ENCODE data around the gene KRT14. TPM values are rescaled to one million over a fixed set of nuclear protein-coding genes. Genes with fewer than 3 reads are reported as not detected.

Gene KRT14
- total RNA-seq, 1 donor from 2014 or later, result 1.0 TPM

DNA sequence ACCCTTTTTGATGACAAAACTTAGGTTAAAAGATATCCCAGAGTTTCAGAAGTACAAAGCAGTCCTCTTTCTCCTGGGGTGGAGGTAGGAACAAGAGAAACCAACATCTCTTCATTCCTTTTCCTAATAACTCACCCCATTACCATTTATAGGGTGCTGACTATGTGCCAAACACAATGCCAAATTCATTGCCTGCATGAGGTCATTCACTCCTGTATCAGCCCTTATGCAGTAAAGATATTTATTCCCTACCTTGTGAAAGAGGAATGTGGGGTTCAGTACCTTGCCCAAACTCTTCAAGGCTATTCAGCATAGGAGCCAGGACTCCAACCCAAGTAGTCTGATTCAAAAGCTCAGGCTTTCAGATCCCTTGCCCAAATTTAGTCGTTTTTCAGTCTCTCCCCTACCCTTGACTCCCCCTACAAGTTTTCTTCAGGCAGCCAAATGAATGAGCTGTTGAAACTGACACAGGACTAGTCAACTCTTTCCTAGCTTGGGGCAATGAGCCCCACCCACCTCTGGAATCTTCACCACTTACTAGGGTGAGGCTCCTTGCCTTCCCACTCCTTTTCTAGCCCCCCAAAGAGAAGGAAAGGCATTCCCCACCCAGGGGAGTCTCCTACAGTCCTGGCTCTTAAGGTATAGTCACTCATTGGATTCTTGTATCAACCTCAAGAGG, 5.9 kb downstream of the KRT14 start:
- no peak overlapping the region for H3K4me2 ChIP-seq (ENCODE audit: low read length)
- FAIRE-seq (no peak), DNase-seq (ENCODE audit: low read depth) (no peak)
- no peaks in the 10 kb centered on the region for H3K4me1 ChIP-seq (ENCODE audit: insufficient read depth, low read length)
- Mint-ChIP-seq H3K9me3 (ENCODE audit: unreplicated experiment) (peaks cover 6% of the 10 kb centered on the region), H3K36me3 (ENCODE audit: low read depth, unreplicated experiment) (no peaks in the 10 kb centered on the region), H3K4me3 (ENCODE audit: unreplicated experiment) (no peak overlapping the region), H3K4me1 (ENCODE audit: low read depth, unreplicated experiment) (no peaks in the 10 kb centered on the region), H3K27me3 (ENCODE audit: low read depth, unreplicated experiment) (peaks cover 49% of the 10 kb centered on the region), H3K27ac (ENCODE audit: unreplicated experiment) (no peak overlapping the region)
- no peak overlapping the region for H3K4me3 ChIP-seq (ENCODE audit: insufficient read depth, low read depth, low read length)
- H3K9me3 ChIP-seq (ENCODE audit: insufficient read depth, low read depth, low read length), result no peaks in the 10 kb centered on the region
- no peak overlapping the region for H3K27ac ChIP-seq (ENCODE audit: low read depth, low read length)
- no peaks in the 10 kb centered on the region for H3K36me3 ChIP-seq (ENCODE audit: insufficient read depth, low read length)
- peaks cover 2% of the 10 kb centered on the region for H3K27me3 ChIP-seq (ENCODE audit: insufficient read depth, low read length)
- no peak overlapping the region for H3K9ac ChIP-seq (ENCODE audit: low read length)
- H2AFZ ChIP-seq (ENCODE audit: low read depth, low read length), result no peak overlapping the region
- TF ChIP-seq EZH2 (IDR thresholded peaks at IDR 0.05; ENCODE audit: insufficient read depth, low read length), result no peak
- TF ChIP-seq, protein P1, sequence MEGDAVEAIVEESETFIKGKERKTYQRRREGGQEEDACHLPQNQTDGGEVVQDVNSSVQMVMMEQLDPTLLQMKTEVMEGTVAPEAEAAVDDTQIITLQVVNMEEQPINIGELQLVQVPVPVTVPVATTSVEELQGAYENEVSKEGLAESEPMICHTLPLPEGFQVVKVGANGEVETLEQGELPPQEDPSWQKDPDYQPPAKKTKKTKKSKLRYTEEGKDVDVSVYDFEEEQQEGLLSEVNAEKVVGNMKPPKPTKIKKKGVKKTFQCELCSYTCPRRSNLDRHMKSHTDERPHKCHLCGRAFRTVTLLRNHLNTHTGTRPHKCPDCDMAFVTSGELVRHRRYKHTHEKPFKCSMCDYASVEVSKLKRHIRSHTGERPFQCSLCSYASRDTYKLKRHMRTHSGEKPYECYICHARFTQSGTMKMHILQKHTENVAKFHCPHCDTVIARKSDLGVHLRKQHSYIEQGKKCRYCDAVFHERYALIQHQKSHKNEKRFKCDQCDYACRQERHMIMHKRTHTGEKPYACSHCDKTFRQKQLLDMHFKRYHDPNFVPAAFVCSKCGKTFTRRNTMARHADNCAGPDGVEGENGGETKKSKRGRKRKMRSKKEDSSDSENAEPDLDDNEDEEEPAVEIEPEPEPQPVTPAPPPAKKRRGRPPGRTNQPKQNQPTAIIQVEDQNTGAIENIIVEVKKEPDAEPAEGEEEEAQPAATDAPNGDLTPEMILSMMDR (IDR thresholded peaks at IDR 0.05; ENCODE audit: insufficient read depth, low read depth, low read length), result no peak
- H4K20me1 ChIP-seq (ENCODE audit: insufficient read depth, low read length), result no peaks in the 10 kb centered on the region
- H3K79me2 ChIP-seq (ENCODE audit: insufficient read depth, low read length), result no peaks in the 10 kb centered on the region

DNA sequence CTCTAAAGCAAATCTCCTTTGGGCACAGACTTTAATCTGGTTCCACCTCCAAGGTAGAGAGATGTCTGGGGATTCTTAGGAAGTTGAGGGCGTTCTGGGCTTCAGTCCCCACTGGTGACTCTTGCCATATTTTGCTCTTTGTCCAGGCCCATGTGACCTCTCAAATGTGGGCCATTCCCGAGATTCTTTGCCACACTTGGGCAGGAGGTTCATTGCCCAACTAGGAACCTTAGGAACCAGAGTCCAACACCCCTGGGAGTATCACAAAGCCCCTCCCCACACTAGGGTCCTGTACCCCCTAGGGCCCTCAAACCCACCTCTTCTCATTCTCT, 6.5 kb downstream of the KRT14 start:
- no peaks in the 10 kb centered on the region for H3K79me2 ChIP-seq (ENCODE audit: insufficient read depth, low read length)
- no peaks in the 10 kb centered on the region for H3K9me3 ChIP-seq (ENCODE audit: insufficient read depth, low read depth, low read length)
- no peak overlapping the region for H3K4me3 ChIP-seq (ENCODE audit: insufficient read depth, low read depth, low read length)
- H3K27ac Mint-ChIP-seq (ENCODE audit: unreplicated experiment), result no peak overlapping the region
- no peak overlapping the region for H2AFZ ChIP-seq (ENCODE audit: low read depth, low read length)
- no peaks in the 10 kb centered on the region for H3K4me1 Mint-ChIP-seq (ENCODE audit: low read depth, unreplicated experiment)
- no peak overlapping the region for H3K4me2 ChIP-seq (ENCODE audit: low read length)
- H3K9ac ChIP-seq (ENCODE audit: low read length), result no peak overlapping the region
- DNase-seq (ENCODE audit: low read depth), result no peak
- no peaks in the 10 kb centered on the region for H3K4me1 ChIP-seq (ENCODE audit: insufficient read depth, low read length)
- no peaks in the 10 kb centered on the region for H3K36me3 ChIP-seq (ENCODE audit: insufficient read depth, low read length)
- no peaks in the 10 kb centered on the region for H3K36me3 Mint-ChIP-seq (ENCODE audit: low read depth, unreplicated experiment)
- peaks cover 50% of the 10 kb centered on the region for H3K27me3 Mint-ChIP-seq (ENCODE audit: low read depth, unreplicated experiment)
- H3K9me3 Mint-ChIP-seq (ENCODE audit: unreplicated experiment), result peaks cover 6% of the 10 kb centered on the region
- peaks cover 2% of the 10 kb centered on the region for H3K27me3 ChIP-seq (ENCODE audit: insufficient read depth, low read length)
- FAIRE-seq, result no peak
- H4K20me1 ChIP-seq (ENCODE audit: insufficient read depth, low read length), result no peaks in the 10 kb centered on the region
- H3K4me3 Mint-ChIP-seq (ENCODE audit: unreplicated experiment), result no peak overlapping the region
- TF ChIP-seq EZH2 (IDR thresholded peaks at IDR 0.05; ENCODE audit: insufficient read depth, low read length), result no peak
- TF ChIP-seq, protein P1 (IDR thresholded peaks at IDR 0.05; ENCODE audit: insufficient read depth, low read depth, low read length), result no peak
- no peak overlapping the region for H3K27ac ChIP-seq (ENCODE audit: low read depth, low read length)

DNA sequence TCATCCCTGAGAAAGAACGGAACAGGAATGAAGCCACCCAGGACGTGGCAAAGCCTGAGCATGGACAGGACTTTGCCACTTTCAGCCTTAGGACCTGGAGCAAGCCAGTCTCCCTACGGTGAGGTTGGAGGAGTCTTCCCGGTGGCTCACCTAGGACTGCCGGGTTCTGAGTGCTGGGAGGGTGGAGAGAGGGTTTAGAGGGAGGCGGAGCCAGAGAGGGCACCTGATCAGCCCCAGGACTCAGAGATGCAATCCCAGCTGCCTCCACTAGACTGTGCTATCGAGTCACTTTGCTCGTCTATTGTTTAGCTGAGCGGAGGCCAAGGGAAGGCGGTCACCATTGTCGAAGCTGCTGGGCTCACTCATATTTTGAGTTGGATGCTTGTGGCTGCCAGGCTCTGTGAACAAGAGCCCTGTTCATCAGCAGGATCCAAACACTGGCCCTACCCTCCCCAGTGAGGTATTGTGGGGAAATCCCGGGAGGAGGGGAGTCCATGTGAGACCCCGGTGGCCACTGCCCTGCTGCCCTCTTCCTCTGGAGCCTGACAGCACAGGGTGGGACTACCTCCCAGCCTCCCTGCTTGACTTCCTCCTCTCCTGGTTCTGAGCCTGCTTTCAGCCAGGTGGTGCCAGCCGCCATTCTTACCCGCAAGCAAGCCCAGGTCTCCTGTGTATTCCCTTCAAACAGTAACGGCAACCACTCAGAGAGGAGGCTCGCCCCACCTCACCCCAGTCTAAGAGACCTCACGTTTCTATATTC, 7.0 kb downstream of the KRT14 start:
- H3K36me3 ChIP-seq (ENCODE audit: insufficient read depth, low read length), result no peaks in the 10 kb centered on the region
- peaks cover 2% of the 10 kb centered on the region for H3K27me3 ChIP-seq (ENCODE audit: insufficient read depth, low read length)
- DNase-seq (ENCODE audit: low read depth) (peak; percentile 39), FAIRE-seq (no peak)
- H3K27ac ChIP-seq (ENCODE audit: low read depth, low read length), result no peak overlapping the region
- Mint-ChIP-seq H3K27me3 (ENCODE audit: low read depth, unreplicated experiment) (peaks cover 49% of the 10 kb centered on the region), H3K4me3 (ENCODE audit: unreplicated experiment) (no peak overlapping the region), H3K27ac (ENCODE audit: unreplicated experiment) (no peak overlapping the region), H3K9me3 (ENCODE audit: unreplicated experiment) (peaks cover 6% of the 10 kb centered on the region), H3K4me1 (ENCODE audit: low read depth, unreplicated experiment) (no peaks in the 10 kb centered on the region), H3K36me3 (ENCODE audit: low read depth, unreplicated experiment) (no peaks in the 10 kb centered on the region)
- no peaks in the 10 kb centered on the region for H3K79me2 ChIP-seq (ENCODE audit: insufficient read depth, low read length)
- H3K9me3 ChIP-seq (ENCODE audit: insufficient read depth, low read depth, low read length), result no peaks in the 10 kb centered on the region
- no peaks in the 10 kb centered on the region for H3K4me1 ChIP-seq (ENCODE audit: insufficient read depth, low read length)
- peak overlapping the region; percentile 49 for H2AFZ ChIP-seq (ENCODE audit: low read depth, low read length)
- TF ChIP-seq, protein P1 (IDR thresholded peaks at IDR 0.05; ENCODE audit: insufficient read depth, low read depth, low read length), result peak; percentile 70
- no peak for TF ChIP-seq EZH2 (IDR thresholded peaks at IDR 0.05; ENCODE audit: insufficient read depth, low read length)
- H3K9ac ChIP-seq (ENCODE audit: low read length), result no peak overlapping the region
- no peak overlapping the region for H3K4me3 ChIP-seq (ENCODE audit: insufficient read depth, low read depth, low read length)
- peak overlapping the region; percentile 31 for H3K4me2 ChIP-seq (ENCODE audit: low read length)
- no peaks in the 10 kb centered on the region for H4K20me1 ChIP-seq (ENCODE audit: insufficient read depth, low read length)

All from astrocyte (in vitro differentiated cells and primary cell).